Measurements from ENCODE around the gene ITPK1.

DNA sequence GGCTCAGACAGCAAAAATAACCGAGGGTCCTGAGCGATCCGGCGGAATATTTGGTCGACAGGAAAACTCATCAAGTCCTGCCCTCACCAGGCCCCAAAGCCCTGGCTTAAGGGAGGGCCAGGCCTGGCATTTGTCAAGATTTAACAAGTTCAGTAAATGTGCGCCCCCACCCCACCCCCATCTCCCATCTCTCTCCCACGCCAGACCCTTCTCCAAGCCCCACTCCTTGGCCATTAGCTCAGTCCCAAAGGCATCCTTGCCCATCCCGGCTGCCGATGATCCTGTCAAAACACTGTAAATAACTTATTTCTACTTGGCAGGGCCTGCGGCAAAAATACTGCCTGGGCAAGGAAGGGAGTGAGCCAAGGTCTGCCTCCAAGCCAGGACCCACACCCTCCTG, 52.8 kb downstream of the ITPK1 start:
- TF ChIP-seq, protein P1, sequence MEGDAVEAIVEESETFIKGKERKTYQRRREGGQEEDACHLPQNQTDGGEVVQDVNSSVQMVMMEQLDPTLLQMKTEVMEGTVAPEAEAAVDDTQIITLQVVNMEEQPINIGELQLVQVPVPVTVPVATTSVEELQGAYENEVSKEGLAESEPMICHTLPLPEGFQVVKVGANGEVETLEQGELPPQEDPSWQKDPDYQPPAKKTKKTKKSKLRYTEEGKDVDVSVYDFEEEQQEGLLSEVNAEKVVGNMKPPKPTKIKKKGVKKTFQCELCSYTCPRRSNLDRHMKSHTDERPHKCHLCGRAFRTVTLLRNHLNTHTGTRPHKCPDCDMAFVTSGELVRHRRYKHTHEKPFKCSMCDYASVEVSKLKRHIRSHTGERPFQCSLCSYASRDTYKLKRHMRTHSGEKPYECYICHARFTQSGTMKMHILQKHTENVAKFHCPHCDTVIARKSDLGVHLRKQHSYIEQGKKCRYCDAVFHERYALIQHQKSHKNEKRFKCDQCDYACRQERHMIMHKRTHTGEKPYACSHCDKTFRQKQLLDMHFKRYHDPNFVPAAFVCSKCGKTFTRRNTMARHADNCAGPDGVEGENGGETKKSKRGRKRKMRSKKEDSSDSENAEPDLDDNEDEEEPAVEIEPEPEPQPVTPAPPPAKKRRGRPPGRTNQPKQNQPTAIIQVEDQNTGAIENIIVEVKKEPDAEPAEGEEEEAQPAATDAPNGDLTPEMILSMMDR (IDR thresholded peaks at IDR 0.05; ENCODE audit: low read length): no peak
- no peak for TF ChIP-seq EZH2phosphoT487 (IDR thresholded peaks at IDR 0.05; ENCODE audit: low read length)
- TF ChIP-seq EZH2 (optimal IDR thresholded peaks at IDR 0.05; ENCODE audit: low read depth, low read length): no peak
